CD4-positive, alpha-beta T cell treated with Interleukin-21 for 1 hour (primary cell): Measurements from ENCODE around the gene DUSP23.

Source experiments
- DNase-seq: peaks from one replicate; pipeline ENCODE4 v3.0.0-alpha.2; 2020

The DUSP23 gene

GRCh38 chr1:159828581-159829272 is 48.0 kb downstream of the DUSP23 start:
- no peak for DNase-seq

GRCh38 chr1:159829273-159829634 is 48.5 kb downstream of the DUSP23 start:
- no peak for DNase-seq

GRCh38 chr1:159829822-159830465 is 49.2 kb downstream of the DUSP23 start:
- DNase-seq: no peak

- DNase-seq: no peak
These were observed 50.0 kb downstream of the DUSP23 start for GRCh38 chr1:159830722-159831121.

GRCh38 chr1:159831412-159832141 is 50.8 kb downstream of the DUSP23 start:
- no peak for DNase-seq
